Stimulated activated naive CD4-positive, alpha-beta T cell (primary cell): Measurements from ENCODE around the gene ST6GAL1.

Source experiments
- DNase-seq, 6 experiments: peaks; one replicate each; lab custom pipeline; 2025; lab: John Stamatoyannopoulos, UW

ST6GAL1 gene

DNA sequence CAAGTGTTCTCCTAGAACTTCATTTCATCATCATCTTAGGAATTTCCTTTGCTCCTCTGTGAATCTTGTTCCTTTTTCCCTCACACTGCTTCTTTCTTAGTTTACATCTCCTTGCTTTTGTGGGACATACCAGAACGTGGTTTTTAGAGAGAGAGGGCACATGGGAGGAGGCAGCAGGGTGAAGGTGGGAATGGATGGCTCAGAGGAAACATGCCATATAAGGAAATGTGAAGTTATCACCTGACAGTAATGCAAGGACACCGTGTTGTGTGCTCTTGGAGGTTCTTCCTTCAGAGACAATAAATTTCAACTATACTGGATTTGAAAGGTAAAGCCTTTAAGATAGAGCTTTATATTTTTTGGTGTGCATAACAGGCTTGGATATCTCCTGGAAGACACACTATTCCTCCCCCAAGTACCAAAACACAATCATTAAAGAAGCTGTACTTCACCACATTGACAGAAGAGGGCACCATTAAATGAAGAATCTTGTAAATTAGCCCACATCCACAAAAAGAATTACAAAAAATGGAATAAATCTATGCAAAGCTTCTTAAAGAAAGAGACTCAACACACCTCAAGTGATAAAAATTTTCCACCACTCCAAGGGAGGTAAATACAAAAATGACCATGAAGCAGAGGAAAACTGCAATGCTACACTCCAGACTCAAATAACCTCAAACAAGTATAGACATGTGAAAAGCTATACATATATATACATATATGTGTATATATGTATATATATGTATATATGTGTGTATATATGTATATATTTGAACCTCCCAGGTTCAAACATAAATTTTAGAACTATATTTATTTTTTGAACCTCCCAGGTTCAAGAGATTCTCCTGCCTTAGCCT is 182.8 kb downstream of the ST6GAL1 start:
- peak in 2 of 6 experiments; percentile 53 to 58 for DNase-seq

DNA sequence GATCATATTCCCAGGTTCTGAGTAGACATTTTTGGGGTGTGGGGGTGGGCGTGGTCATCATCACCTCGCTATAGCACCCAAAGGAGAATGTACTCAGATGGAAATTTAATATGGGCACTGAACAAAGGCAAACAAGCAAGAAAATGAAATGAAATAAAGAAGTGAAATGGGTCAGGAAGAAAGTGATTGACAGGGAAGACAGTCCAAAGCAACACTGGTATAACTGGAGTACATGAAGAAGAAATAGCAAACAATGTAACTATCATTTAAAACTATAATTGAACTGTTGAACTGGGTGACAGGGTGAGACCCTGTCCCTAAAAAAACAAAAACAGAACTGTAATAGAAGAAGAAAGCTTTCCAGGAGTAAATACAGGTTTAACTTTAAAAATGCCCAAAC is 184.2 kb downstream of the ST6GAL1 start:
- DNase-seq, result no peak

DNA sequence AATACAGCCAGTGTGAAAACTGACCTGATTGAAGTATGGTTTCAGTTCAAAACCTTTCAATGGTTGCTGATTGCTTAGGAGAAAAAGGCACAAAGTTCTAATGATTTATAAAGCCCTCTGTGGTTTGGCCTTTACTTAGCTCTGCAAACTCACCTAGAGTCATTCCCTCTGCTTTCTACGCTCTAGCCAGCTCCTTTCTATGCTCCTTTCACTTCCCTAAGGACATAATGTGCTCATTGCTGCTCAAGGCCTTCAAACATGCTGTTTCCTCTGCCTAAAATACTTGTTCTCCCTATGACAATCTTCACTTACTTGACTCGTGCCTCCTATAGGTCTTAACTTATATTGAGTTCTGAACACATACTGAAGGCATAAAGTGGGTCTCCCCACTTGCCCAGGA is 190.0 kb downstream of the ST6GAL1 start:
- DNase-seq, result no peak

DNA sequence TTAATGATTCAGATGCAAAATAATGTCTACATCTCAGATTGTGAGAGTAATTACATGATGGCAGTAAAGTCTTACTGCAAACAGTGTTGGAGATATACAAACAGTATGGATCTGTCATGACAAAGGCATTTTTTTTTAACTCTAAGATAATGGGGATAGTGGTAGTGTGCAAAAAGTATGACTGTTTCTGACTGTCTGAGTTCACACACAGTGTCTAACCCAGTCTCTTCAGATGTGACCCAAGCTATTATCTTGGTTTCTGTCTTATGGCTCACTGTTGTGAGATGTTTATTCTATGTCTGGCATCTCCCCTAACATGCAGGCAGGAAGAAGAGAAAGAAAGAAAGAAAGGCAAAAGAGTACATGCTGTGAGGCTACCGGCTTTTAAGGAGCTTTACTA is 191.9 kb downstream of the ST6GAL1 start:
- no peak for DNase-seq

DNA sequence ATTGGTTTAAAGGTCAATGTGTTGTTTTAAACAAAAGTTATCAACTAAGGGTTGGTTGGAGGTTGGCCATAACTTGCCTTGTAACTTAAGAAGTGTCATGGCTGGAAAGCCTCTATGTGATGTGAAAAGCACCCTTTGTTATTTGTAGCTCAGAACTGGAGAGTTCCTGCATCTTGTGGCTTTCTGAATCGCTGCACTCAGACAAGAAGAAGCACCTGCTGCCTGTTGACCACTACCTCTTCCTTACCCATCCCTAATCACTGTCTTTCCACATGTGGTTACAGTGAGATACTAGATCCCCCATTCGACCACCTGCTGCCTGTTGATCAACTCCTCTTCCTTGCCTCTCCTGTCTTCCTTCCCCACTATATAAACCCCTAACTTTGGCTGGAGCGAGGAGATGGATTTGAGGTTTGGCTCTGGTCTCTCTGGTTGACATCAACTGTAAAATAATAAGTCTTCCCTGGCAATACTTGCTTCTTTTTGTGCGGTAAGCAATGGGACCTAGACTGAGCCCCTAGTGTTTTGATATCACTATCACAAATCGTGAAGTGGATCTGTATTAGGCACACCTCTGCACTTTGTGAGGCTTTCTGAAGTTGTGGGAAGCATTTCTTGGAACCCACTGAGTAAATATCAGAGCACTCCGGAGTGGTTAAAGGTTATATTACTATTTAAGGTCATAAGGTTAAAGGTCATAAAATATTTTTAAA is 195.1 kb downstream of the ST6GAL1 start:
- DNase-seq, result no peak
